ENCODE data around the gene NOXO1. TPM values are rescaled to one million over a fixed set of nuclear protein-coding genes. Genes with fewer than 3 reads are reported as not detected.
"Not testable (repeated sequence)": the region's sequence is repeated elsewhere in the genome, so short reads cannot be mapped to it uniquely, and the experiment has no call there.

Gene NOXO1, protein sequence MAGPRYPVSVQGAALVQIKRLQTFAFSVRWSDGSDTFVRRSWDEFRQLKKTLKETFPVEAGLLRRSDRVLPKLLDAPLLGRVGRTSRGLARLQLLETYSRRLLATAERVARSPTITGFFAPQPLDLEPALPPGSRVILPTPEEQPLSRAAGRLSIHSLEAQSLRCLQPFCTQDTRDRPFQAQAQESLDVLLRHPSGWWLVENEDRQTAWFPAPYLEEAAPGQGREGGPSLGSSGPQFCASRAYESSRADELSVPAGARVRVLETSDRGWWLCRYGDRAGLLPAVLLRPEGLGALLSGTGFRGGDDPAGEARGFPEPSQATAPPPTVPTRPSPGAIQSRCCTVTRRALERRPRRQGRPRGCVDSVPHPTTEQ
- total RNA-seq: 0.39 TPM

GRCh38 chr16:1981398-1981836, at the start of gene NOXO1:
Gene NOXO1, minus strand, starts transcription at chr16:1981469. Its CDS starts 290 bp downstream, at chr16:1981179.
- DNase-seq: no peak

- DNase-seq: no peak
Observed at GRCh38 chr16:2030036-2030435, 48.8 kb upstream of the NOXO1 start.

DNA sequence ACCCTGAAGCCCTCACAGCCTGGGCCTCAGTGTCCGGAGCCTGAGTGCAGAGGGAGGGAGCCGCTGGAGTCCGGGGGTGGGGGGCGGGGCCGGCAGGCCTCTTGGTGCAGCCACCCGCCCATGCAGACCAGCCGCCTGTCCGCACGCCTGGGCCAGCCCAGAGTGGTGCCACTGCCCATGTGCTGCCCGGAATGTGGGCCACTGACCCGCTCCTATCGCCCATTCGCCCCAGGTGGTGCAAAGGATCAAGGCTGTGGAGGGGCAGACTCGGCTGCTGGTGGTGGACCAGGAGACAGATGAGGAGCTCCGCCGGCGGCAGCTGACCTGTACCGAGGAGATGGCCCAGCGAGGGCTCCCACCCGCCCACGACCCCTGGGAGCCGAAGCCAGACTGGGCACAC, 48.1 kb upstream of the NOXO1 start:
- no peak for DNase-seq

GRCh38 chr16:2028620-2029220, 47.5 kb upstream of the NOXO1 start:
- DNase-seq: no peak

GRCh38 chr16:2028146-2028545, 46.9 kb upstream of the NOXO1 start:
- no peak for DNase-seq

GRCh38 chr16:2027024-2028010, 46.0 kb upstream of the NOXO1 start:
- no peak for DNase-seq

- DNase-seq: no peak
Observed at GRCh38 chr16:2026461-2027023, 45.3 kb upstream of the NOXO1 start, which contains the start of gene NHERF2. Gene NHERF2, plus strand, starts transcription at chr16:2026902. Its CDS starts 104 bp downstream, at chr16:2027006.

GRCh38 chr16:2025878-2026460, 44.7 kb upstream of the NOXO1 start:
- DNase-seq: no peak

DNA sequence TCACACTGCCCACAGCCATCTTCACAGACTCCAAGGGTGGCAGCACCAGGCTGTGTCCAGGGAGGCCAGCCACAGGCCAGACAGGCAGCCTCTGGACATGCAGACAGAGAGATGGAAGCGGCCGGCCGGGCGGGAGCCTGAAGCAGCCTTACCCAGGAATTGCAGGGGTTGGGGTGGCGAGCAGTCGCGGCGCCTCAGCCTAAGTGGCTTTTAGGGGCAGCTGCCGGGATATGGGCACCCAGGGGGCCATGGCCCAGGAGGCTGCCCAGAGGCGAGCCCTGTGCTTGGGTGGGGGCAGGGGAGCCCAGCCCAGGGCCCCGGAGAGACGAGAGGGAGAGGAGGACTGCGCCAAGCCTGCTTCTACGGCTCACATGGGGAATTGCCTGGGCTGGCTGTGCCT, 44.0 kb upstream of the NOXO1 start:
- no peak for DNase-seq

- no peak for DNase-seq
Observed at GRCh38 chr16:2024032-2024420, 42.8 kb upstream of the NOXO1 start.

DNA sequence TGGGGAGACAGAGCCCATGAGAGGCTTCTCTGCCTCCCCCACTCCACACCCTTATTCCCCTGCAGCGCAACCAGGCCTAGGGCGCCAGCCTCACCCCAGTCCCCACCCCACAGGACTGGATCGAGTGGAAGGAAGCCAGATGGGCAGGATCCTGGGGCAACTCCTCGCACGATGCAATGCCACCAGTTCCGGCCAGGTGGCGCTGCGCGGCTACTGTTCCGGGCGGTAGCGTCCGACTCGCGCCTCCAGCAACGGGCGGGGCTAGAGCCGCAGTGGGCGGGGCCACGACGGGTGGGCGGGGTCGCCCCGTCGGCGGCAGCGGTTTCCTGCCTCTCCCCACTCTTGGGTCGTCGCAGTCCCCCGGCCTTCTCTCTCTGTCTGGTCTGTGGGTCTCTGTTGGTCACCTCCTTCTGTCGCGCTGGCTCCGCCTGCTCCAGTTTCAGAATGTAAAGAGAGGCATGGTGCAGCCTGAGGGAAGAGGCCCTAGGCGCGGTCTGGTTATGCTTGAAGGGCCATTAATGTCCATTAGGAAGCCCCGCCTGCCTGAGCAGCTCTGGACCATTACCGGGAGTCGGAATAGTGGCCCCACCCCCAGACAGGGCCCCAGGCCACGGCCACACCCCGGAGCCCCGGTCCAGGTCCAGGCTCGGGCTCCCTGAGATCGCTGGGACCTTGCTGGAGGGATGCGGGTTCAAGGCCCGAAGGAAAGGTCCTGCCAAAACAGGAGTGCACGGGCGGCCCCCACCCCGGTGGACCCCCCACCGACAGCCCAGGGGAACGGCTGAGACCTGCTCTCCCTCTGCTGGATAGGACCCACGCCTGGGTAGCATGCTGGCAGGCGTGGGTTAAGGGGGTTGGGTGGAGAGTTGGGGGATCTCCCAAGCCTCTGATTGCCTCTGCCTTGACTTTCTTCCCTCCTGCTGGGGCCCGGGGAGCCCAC, 42.1 kb upstream of the NOXO1 start:
- DNase-seq: peak; percentile 92

DNA sequence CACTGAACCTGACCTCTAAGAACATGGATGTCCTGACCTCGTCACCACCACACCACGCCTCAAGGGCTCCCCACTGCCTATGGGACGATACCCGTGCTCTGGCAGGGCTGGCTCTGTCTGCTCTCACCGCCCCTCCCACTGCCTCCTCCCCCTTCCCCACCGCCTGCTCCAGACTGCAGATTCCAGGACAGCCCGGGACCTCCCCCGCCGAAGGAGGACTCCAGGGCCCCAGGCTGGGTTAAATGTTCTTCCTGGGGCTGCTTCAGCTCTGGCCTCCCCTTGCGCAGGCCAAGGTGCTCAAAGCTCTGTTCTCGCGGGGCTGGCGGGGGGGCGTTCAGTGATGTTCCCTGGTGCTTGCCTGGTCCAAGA, 41.4 kb upstream of the NOXO1 start:
- no peak for DNase-seq

GRCh38 chr16:2019921-2020831, 38.9 kb upstream of the NOXO1 start:
- DNase-seq: no peak

DNA sequence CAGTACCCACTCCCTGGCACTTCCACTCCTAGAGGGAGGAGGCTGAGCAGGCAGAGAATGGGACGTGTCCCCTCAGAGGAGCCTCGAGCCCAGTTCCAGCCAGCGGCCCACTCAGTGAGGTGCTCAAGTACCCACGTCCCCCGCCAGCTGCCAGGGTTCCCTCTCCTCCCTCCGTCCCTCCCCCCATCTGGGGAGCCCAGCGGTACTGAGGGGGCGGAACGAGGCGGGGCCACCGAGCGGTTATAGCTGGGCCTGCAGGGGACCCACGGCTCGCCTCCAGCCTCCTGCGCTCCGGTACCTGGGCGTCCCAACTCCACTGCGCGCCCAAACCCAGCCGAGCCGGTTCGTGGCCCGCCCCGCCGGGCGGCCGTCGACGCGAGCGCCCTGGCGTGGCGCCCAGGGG, 38.2 kb upstream of the NOXO1 start, which contains the start of gene NPW:
TSS of gene NPW (plus strand) at position 268 of the 403 bp plus-strand sequence.
- no peak for DNase-seq

- DNase-seq: no peak
Observed at GRCh38 chr16:2016407-2016922, 35.2 kb upstream of the NOXO1 start.

DNA sequence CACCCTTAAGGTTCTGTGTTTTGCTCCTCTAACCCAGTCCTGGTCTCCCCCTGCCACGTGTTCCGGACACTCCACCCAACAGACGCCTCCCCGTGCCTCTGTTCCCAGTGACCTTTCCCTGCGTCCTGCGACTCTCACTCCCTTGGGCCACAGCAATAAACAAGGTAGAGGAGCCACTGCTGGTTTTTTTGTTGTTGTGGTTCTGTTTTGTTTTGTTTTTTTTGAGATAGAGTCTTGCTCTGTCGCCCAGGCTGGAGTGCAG, 34.6 kb upstream of the NOXO1 start:
- DNase-seq: no peak

- DNase-seq: no peak
Observed at GRCh38 chr16:2015117-2015946, 34.1 kb upstream of the NOXO1 start.

GRCh38 chr16:2013527-2013926, 32.3 kb upstream of the NOXO1 start:
- no peak for DNase-seq

DNA sequence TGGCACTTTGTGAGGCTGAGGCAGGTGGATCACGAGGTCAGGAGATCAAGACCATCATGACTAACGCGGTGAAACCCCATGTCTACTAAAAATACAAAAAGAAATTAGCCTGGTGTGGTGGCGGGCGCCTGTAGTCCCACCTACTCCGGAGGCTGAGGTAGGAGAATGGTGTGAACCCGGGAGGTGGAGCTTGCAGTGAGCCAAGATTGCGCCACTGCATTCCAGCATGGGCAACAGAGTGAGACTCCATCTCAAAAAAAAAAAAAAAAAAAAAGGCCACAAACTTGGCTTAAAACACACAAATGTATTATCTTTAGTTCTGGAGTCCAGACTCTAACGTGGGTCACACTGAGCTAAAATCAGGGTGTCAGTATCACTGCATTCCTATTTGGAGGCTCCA, 30.5 kb upstream of the NOXO1 start:
- DNase-seq: not testable (repeated sequence)

Data from skin of body (tissue), 2 donors.